ENCODE data around the gene FAHD2A.

DNA sequence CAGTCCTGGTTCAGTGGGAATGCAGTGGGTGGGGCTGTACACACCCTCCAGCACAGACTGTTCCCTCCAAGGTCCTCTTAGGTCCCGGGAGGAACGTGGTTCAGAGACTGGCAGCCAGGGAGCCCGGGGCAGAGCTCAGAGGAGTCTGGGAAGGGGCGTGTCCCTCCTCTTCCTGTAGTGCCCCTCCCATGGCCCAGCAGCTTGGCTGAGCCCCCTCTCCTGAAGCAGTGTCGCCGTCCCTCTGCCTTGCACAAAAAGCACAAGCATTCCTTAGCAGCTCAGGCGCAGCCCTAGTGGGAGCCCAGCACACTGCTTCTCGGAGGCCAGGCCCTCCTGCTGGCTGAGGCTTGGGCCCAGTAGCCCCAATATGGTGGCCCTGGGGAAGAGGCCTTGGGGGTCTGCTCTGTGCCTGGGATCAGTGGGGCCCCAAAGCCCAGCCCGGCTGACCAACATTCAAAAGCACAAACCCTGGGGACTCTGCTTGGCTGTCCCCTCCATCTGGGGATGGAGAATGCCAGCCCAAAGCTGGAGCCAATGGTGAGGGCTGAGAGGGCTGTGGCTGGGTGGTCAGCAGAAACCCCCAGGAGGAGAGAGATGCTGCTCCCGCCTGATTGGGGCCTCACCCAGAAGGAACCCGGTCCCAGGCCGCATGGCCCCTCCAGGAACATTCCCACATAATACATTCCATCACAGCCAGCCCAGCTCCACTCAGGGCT is 17.5 kb upstream of the FAHD2A start:
- no peak for TF ChIP-seq RAD21 (IDR thresholded peaks at IDR 0.05 in 1 of 2, conservative IDR thresholded peaks at IDR 0.05 in 1 of 2; ENCODE audit: low read depth in 2 of 2, low read length in 2 of 2)
- TF ChIP-seq POLR2A (IDR thresholded peaks at IDR 0.05; ENCODE audit: control extremely low read depth in 1 of 2, low read depth in 2 of 2, low read length in 2 of 2) = no peak
- TF ChIP-seq, protein P1, sequence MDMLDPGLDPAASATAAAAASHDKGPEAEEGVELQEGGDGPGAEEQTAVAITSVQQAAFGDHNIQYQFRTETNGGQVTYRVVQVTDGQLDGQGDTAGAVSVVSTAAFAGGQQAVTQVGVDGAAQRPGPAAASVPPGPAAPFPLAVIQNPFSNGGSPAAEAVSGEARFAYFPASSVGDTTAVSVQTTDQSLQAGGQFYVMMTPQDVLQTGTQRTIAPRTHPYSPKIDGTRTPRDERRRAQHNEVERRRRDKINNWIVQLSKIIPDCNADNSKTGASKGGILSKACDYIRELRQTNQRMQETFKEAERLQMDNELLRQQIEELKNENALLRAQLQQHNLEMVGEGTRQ (IDR thresholded peaks at IDR 0.05; ENCODE audit: low read length) = no peak
- TF ChIP-seq, protein P2, sequence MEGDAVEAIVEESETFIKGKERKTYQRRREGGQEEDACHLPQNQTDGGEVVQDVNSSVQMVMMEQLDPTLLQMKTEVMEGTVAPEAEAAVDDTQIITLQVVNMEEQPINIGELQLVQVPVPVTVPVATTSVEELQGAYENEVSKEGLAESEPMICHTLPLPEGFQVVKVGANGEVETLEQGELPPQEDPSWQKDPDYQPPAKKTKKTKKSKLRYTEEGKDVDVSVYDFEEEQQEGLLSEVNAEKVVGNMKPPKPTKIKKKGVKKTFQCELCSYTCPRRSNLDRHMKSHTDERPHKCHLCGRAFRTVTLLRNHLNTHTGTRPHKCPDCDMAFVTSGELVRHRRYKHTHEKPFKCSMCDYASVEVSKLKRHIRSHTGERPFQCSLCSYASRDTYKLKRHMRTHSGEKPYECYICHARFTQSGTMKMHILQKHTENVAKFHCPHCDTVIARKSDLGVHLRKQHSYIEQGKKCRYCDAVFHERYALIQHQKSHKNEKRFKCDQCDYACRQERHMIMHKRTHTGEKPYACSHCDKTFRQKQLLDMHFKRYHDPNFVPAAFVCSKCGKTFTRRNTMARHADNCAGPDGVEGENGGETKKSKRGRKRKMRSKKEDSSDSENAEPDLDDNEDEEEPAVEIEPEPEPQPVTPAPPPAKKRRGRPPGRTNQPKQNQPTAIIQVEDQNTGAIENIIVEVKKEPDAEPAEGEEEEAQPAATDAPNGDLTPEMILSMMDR (IDR thresholded peaks at IDR 0.05; ENCODE audit: control extremely low read depth in 1 of 3, insufficient read depth in 1 of 3, low read depth in 1 of 3, low read length in 3 of 3) = no peak
- no peak for TF ChIP-seq EZH2 (IDR thresholded peaks at IDR 0.05; ENCODE audit: low read depth, low read length, severe bottlenecking)
- TF ChIP-seq SIN3A (conservative IDR thresholded peaks at IDR 0.05 in 1 of 2, IDR thresholded peaks at IDR 0.05 in 1 of 2; ENCODE audit: low read depth in 1 of 2, low read length in 2 of 2) = no peak
- TF ChIP-seq BACH1 (IDR thresholded peaks at IDR 0.05; ENCODE audit: low read length) = no peak
